Body of pancreas (tissue), 4 donors: ENCODE data around the gene HIKESHI.

Experiments
- POLR2A ChIP-seq, 3 donors: fragments of 450-650 bp; IDR thresholded peaks; one replicate each; pipeline ENCODE4 v1.6.1; 2016; ENCODE audit warnings: antibody characterized with exemption in 3 of 3, mild to moderate bottlenecking in 2 of 3
- TF ChIP-seq, protein P1 (sequence below), 7 experiments: fragments of 450-650 bp in 4 of 7; fragments of 200-600 bp in 3 of 7; sonication (generic) in 3 of 7; IDR thresholded peaks; one replicate each; pipeline ENCODE4 v1.5.1; 2016 to 2019; ENCODE audit warnings: antibody characterized with exemption in 7 of 7

DNA sequence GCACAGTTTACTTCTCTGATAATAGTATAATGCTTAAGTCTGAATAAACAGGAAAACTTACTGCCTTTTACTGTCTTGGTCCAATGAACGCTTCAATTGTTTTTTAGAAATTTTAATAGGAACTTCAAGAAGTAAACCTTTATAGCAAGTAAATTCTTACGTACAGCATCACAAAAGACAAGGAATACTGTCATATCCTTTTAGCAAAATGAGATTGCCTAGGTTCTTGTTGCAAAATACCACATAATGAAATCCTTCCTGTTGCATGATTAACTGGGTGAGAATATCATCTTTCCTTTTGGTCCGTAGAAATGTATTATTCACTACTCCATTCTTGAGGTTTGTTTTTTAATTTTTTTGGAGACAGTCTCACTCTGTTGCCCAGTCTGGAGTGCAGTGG lies 22.3 kb upstream of the HIKESHI start:
- TF ChIP-seq POLR2A (IDR thresholded peaks at IDR 0.05) = no peak
- TF ChIP-seq, protein P1, sequence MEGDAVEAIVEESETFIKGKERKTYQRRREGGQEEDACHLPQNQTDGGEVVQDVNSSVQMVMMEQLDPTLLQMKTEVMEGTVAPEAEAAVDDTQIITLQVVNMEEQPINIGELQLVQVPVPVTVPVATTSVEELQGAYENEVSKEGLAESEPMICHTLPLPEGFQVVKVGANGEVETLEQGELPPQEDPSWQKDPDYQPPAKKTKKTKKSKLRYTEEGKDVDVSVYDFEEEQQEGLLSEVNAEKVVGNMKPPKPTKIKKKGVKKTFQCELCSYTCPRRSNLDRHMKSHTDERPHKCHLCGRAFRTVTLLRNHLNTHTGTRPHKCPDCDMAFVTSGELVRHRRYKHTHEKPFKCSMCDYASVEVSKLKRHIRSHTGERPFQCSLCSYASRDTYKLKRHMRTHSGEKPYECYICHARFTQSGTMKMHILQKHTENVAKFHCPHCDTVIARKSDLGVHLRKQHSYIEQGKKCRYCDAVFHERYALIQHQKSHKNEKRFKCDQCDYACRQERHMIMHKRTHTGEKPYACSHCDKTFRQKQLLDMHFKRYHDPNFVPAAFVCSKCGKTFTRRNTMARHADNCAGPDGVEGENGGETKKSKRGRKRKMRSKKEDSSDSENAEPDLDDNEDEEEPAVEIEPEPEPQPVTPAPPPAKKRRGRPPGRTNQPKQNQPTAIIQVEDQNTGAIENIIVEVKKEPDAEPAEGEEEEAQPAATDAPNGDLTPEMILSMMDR (IDR thresholded peaks at IDR 0.05) = no peak
